HS-27A (cell line): Measurements from ENCODE around the gene MYO10.
"Not testable (repeated sequence)": the region's sequence is repeated elsewhere in the genome, so short reads cannot be mapped to it uniquely, and the experiment has no call there.

ENCODE experiments used
- DNase-seq: peaks from one replicate; pipeline ENCODE4 v3.0.0-alpha.2; 2012; ENCODE audit warnings: low read depth, missing footprints

MYO10 gene

DNA sequence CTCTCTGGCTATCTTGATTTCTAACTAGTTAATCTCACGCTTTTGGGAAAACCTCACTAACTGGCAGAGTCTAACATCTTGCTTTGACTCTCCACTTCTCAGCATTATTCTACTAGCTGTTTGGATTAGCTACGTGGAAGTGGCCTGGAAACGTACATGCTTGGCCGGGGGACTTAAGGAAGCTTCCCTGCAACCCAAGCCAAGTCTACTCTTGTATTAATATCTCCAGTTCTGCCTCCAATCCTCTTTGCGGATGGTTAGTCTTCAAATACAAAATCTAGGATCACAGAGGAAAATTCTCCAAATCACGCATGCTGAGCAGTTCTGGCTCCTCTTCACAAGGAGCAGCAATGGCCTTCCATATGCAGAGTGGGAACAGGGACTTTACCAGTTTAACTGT, 267.5 kb downstream of the MYO10 start:
- no peak for DNase-seq

DNA sequence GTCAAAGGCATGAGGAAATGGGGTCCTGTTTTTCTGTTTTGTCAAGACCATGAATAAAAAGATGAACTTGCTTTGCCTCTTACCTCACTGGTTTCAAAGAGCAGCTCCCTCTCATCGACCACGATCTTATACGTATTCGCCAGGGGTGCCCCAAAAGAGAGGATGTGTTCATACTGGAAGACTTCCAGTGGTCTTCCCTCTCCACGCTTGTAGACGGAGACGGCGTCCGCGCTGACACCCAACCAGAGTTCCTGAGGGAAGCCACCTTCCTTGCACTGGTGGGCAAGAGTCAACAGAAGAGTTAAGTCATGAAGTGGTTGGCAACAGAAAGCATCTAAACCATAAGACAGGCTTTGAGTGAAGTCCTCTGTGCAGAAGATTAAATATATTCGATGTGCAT, 267.9 kb downstream of the MYO10 start:
- no peak for DNase-seq

DNA sequence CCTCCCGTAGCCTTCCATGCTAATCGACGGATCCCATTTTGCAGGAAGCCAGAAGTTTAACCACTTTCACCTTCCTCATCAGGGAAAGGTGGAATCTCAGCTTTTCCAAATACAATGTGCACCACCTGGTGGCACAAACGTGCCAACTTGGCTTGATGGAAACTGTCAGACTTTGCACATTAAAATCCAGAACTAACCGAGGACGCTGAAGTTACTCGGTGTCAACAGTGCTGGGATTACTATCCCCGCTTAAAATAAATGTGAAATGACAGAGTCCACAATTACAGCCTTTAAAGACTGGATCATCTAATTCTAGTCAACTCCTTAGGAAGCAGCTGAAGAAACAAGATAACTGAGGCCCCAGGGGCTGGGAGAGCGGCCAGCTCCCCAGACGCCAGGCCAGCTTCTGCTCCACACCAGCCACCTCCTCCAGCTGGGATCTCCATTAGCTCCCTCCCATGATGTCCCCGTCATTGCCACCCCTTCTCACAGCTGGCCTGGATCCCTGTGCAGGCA, 269.1 kb downstream of the MYO10 start:
- no peak for DNase-seq

DNA sequence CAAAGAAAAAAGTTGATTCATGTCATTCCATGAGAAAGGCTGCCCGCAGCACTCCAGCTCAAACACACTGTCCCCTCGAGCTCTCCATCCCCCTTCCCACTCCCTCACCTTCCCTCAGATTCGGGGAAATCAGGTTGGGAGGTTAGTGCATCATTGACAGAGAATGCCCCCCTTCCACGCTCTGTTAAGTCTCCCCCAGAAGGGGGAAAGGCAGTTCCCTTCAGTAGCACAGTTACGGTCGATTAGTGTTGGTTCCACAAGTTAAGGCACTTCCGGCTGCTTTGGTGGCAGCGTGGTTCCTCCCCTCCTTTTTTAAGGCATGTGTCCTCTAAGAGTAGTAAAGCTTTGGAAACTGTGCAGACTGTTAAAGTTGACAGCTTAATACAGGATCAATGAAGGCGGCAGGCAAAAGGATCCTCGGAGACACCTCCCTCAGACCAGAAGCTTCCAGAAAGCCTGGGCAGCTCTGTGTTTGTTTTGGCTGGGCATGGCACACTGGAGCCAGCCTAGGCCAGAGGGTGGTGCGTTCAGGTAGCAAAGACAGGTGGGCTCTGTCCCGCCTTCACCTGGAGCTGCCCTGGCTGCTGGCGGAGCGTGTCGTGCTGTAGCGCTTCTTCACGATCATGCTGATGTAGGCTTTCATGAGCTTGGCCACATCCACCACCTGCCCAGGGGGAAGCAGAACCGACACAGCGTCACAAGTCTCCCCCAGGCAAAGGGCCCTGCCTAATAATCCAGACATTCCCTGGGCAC, 269.8 kb downstream of the MYO10 start:
- DNase-seq = no peak

DNA sequence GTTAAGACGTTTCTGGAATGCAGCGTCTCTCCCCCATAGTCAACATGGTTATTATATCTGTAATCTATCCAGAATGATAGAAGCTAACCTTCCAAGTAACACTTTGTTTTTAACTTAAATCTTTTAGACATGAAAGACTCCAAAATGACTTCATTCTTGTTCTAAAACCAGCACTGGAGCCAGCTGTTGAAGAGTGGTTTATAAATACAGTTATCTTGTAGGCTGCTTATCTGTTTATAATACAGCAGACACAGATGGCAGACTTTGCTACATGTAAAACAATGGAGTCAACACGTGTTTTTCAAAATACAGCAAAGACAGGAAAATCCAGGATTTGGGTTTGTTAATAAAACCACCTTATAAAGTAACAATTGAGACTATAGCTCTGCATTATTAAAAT, 270.5 kb downstream of the MYO10 start:
- DNase-seq = no peak

DNA sequence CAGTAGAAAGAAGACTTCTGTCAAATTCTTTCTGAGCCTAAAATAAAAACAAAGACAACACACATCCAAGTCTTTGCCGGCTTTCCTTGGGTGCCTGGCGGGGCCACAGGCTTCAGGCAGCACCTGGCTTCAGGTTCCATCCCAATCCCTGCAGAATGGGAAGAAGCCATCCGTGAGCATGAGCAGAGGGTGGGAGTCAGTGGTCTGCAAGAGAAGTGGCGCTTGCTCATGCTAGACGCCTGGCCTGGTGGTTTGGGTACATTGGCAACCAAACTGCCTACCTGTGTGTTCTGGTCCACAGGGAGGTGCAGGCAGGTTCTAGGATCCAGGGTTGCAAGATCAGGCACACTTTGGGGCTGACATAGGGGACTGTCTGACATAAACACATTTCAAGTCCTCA, 271.7 kb downstream of the MYO10 start:
- DNase-seq = no peak

DNA sequence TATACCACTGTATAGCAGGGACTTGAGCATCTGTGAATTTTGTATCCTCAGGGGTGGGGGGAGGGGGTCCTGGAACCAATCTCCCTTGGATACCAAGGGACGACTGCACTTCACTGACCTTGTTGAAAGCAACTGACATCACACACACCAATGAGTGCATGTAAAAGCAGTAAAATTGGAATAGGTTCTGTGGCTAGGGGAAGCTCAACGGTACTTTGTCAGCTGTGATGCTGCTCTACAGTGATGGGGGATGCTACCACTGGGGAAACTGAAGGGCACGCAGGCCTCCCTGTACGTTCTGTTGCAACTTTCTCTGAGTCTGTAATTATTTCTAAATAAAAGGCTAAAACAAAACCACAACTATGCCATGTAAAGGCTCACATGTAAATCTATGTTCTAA, 272.2 kb downstream of the MYO10 start:
- no peak for DNase-seq

DNA sequence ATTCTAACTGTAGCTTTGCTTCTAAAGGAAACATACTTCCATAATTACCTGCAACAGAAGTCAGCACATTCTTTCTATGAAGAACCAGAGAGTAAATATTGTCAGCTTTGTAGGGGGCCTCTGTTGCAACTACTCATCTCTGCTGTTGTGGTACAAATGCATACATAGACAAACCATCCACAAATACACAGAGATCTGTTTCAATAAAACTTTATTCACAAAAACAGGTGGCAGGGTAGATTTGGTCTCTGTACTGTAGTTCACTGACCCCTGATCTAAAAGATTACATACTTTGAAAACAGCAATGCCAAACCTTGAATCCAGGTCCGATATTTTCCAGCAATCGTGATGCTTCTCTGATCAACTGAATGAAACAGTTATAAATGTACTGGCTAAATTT, 274.4 kb downstream of the MYO10 start:
- DNase-seq = no peak

DNA sequence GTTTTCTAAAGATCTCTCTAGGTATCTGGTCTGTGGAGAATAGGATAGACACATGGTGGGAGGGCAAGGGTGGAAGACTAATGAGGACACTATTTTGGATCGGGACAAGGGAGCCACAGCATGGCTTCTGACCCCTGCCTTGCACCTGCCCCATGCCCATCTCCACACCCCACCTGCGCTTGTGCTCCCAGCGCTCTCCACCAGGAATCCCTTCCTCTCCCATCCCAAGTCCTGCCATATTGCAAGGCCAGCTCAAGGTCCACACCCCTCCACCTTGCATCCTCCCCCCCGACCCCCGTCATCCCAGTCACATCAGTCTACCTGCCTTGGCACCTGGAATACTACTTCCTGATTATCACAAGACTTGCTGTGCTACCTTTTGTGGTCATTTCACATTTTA, 275.1 kb downstream of the MYO10 start:
- DNase-seq = no peak

DNA sequence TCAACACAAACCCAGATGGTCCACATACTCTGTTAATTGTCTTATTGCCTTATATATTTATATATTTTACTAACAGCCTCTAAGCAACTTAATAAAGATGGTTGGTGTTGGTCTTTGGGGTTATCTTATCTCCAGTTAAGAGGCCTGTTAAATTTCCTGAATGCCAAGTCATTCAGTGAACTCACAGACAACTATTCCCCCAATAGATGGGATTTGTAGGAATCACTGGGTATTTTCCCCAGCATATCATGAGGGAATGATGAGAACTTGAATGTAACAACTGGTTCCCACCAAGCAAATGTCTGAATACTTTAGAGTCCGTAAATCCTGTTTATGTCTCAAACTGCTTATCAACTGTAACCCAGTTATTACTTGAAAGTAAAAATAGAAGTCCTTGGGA, 276.6 kb downstream of the MYO10 start:
- DNase-seq = no peak

DNA sequence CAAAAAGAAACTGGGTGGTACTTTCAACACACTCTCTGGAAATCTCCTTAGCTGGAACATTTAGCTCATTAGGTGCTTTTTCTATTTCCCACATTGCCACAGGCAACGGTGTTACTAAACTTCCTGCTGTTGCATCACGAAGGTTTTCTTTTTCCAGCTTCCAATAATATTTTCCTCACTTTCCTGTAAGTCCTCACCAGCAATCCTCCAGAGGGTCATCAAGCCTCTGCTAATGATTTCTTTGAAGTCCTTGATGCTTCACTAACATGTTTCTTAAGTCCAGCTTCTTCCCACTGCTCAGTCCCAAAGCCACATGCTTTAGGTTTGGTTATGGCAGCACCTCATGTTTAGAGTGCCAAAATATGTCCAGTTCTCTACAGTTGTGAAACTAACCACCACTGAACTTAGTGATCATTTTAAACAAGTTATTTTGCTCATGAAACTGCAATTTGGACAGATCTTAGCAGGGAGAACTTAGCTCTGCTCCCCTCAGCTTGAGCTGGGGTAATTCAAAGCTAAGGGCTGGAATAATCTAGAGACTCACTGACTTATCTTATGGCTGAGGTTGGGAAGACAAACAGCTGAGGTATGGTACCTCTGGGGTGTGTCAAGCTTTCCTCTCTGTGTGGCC, 279.4 kb downstream of the MYO10 start:
- DNase-seq = no peak

DNA sequence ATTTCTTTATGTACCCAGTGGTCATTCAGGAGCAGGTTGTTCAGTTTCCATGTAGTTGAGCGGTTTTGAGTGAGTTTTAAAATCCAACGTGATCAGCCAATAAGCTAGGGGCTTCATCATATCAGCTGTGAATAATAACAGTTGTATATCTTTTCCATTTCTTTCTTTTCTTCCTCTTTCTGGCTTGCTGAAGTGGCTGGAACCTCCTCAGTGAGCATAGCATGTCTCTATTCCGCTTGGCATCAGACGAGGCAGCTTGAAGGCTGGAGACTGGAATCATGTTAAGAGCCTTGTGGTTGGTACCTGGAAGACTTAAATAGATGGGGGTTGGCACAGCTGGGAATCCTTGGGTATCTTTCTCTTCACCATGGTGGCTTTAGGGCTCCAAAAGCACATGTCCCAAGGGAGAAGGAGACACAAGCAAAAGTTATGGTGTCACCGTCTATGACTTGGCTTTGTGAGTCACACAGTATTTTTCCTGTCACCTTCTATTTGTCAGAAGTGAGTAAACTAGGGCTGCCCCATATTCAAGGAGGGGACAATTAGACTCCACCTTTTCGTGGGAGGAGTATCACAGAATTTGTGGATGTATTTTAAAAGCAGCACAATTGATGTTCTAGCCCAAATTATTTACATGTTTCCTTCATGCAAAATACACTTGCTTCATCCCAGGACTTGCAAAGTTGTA, 281.3 kb downstream of the MYO10 start:
- DNase-seq = no peak

DNA sequence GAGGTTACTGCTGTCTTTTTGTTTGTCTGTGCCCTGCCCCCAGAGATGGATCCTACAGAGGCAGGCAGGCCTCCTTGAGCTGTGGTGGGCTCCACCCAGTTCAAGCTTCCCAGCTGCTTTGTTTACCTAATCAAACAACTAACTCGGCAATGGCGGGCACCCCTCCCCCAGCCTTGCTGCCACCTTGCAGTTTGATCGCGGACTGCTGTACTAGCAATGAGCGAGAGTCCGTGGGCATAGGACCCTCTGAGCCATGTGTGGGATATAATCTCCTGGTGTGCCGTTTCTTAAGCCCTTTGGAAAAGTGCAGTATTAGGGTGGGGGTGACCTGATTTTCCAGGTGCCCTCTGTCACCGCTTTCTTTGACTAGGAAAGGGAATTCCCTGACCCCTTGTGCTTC, 287.3 kb downstream of the MYO10 start:
- not testable (repeated sequence) for DNase-seq

DNA sequence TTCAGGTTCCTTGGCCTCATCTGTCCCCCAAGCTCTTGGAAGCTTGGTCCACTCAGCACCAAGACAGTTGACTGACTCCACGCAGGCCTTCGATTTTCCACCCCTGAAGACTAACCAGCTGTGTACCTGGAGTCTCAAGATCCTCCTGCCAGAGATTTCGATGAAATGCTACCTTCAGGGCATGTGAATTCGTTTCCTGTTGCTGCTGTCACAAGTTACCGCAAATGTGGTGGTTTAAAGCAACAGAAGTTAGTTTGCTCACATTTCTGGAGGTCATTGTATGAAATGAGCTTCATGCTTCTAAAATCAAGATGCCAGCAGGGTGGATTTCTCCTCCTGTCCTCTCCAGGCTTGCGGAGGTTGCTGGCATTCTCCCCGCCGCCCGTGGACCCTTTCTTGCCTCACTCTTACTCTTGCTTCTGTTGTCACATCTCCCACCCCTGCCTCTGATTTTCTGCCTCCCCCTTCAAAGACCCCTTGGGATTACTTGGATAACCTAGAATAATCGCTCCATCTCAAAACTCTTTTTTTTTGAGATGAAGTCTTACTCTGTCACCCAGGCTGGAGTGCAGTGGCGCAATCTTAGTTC, 291.7 kb downstream of the MYO10 start:
- DNase-seq = no peak

DNA sequence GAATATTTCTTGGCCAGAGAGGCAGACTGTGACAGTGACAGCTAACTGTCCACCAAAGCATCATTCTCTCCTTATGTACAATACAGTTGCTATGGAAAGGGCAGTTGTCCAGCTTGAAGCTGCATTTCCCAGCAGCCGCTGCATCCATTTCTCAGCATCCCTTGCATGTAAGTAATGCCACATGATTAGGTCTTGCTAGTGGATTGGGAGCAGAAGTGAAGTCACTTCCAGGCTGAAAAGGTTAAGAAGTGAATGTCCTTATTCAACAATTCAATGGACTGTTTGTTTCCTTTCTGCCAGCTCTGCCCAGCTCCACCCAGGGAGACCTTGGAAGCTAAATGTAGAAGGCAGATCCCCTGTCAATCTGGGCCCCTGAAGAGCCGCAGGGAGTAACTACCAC, 293.2 kb downstream of the MYO10 start:
- no peak for DNase-seq

DNA sequence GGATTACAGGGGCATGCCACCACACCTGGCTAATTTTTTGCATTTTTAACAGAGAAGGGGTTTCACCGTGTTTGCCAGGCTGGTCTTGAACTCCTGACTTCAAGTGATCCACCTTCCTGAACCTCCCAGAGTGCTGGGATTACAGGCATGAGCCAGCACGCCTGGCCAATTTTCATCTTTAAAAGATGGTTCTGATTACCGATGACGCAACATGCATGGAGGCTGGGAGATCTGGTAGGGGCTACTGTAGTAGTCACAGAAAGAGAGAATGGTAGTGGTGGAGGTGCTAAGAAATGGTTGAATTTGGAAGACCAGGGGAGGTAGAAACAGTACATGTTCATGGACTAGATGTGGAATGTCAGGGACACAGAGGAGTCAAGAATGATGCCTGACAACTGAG, 296.9 kb downstream of the MYO10 start:
- DNase-seq = no peak

DNA sequence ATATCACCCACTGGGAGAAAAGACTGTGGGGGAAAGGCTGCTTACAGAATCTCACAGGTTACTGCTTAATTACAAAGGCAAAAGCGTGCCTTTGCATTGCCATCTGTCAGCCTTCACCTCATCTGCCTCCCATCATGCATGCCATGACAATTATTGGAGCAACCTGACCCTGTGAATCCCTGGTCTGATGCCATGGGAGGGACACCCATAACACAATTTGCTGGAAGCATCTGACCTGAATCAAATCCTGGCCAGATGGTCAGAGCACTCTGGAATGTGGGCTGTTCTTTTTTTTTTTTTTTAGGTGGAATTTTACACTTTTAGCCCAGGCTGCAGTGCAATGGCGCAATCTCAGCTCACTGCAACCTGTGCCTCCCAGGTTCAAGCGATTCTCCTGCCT, 307.7 kb downstream of the MYO10 start:
- DNase-seq = no peak

DNA sequence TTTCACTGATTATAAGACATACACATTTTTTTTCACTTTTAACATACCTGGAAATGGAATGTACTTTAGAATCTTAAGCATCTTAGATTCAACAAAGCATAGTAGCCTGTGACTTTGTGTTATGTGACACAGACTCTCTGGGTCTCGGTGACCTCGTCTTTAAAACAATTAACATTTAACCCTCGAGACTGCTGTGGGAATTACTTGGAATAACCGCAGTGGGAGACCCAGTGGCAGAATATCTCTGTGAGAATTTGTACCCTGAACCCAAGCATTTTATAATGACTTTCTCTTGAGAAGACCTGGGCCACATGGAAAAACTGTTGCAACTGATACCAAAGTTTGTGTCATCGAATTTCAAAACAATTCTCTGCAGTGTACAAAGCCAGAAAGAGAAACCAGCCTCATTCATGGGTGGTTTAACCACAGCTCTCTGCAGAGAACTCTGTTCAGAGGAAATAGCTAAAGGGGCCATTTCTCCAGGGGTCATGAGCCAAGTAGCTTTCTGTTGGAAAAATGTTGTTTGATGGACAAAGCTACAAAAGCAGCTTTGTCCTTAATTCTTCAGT, 309.3 kb downstream of the MYO10 start:
- DNase-seq = no peak

DNA sequence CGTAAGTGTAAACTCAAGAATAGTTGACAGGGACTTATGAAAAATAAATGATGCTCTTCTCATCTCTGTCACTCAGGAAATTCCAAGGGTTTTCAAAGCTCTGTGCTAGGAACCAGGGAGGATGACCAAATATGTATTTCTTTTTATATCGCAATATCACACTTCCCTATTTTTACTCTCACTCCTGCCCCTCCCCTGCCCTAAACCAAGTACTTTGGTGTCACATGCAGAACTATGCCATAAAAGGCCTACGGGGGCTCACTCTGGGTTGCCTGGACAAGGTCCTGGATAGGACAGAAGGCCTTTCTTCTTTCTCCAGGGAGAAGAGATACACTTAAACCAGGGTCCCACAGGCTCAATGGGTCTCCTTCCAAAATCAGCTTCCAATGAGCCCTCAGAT, 311.0 kb downstream of the MYO10 start:
- no peak for DNase-seq

DNA sequence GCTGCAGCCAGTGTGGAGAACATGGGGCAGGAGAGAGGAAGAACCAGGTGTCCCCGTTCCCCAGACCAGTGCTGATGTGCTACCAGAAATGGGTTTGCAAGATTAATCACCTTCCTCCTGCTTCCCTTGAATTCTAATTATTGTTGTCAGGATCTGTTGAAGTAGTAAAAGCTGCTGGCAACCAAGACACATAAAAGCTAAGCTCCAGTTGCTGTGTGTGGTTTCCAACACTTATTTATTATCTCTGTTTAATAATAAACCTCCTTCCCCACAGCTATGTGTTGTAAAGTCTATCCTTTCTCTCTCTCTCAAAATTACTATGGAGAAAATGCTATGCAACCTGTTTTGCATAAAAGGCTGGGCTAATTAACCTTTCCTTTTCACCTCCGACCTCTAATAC, 317.0 kb downstream of the MYO10 start:
- DNase-seq = no peak

DNA sequence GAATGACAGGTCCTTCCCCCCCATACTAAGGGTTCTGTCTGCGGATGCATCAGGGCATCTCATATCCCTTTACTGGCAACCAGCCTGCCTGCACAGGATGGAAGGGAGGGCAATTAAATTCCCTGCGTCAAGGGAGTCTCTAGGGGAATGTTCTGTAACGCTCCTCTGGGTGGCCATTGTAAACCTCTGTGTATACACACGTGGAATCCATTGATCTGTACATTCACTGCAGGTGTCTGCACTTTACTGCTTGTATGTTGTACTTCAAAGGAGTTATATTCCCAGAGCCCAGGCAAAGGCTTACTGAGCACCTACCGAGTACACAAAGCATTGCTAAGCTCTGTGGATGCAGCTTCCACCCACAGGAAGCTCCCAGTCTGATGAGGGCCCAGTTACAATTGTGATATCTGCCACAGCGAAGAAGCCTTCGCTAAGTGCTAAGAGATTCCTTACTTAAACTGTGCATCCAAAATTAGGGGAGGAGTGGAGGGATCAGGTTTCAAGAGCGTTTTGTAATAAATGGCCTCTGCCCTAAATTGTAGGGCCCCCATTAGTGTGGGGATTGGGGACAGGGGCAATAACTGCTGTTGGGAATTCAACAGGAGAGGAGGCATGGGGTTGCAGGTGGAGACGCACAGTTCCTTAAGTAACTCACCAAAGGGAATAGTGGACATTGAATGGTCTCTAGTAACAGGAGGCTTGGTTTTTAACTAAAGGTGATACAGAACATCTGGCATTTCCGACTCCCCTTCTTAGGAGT, 317.8 kb downstream of the MYO10 start:
- no peak for DNase-seq
